Measurements from ENCODE around the gene CDK15.

DNA sequence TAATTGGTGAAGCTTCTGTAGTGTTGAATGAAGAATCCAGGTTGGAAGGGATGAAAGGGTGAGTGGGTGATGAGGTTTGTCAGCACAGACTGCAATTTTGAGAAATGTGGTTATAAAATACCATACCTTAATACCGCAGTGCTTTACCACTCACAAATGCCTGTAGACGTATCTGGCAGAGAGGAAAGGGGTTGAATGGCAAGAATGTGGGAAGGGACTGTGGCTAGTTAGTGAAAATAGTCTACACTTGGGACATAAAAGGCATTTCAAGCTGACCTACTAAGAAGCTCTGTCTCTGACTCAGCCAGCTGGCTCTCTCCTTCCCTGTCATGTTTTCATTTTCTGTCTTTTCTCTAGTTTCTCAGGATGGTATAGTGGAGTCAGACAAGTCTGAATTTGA, 25.1 kb downstream of the CDK15 start:
- no peak for TF ChIP-seq CTCF (IDR thresholded peaks at IDR 0.05)
- no peak for TF ChIP-seq EZH2 (IDR thresholded peaks at IDR 0.05)

Data from neural progenitor cell (in vitro differentiated cells).